ENCODE measurements around the gene TPSD1. TPM values are rescaled to one million over a fixed set of nuclear protein-coding genes. Genes with fewer than 3 reads are reported as not detected.
A peak's percentile ranks its signal among the peaks of the same experiment; 100 is the strongest.

Gene TPSD1
- total and polyA plus RNA-seq, 9 of the 15 experiments (the other 6 are each of a cell fraction or from before 2014, with no cell fraction given) = not detected

GRCh38 chr16:1293921-1294656 is 38.2 kb downstream of the TPSD1 start (continued):
- TF ChIP-seq SRF (CRISPR knock-in tag; IDR thresholded peaks at IDR 0.05) (peak; percentile 88 to 98), CBX3 (IDR thresholded peaks at IDR 0.05; ENCODE audit: borderline replicate concordance in 1 of 2, low read length in 2 of 2) (no peak), TFAP4 (CRISPR knock-in tag; IDR thresholded peaks at IDR 0.05; ENCODE audit: borderline replicate concordance) (peak; percentile 39; the same call in 1 of the 2 replicates), ZNF431 (CRISPR knock-in tag; IDR thresholded peaks at IDR 0.05) (no peak), ATF1 (CRISPR knock-in tag; IDR thresholded peaks at IDR 0.05) (no peak), ATF1 (tag; IDR thresholded peaks at IDR 0.05) (peak; percentile 87), PBX2 (CRISPR knock-in tag; IDR thresholded peaks at IDR 0.05; ENCODE audit: low read depth) (no peak), PBX2 (tag; conservative IDR thresholded peaks at IDR 0.05; ENCODE audit: low read depth) (peak; percentile 83), ARID2 (IDR thresholded peaks at IDR 0.05) (no peak), DNMT1 (IDR thresholded peaks at IDR 0.05) (no peak), HNRNPL (IDR thresholded peaks at IDR 0.05; ENCODE audit: low read depth, low read length) (no peak), ZMIZ1 (IDR thresholded peaks at IDR 0.05; ENCODE audit: low read depth in 2 of 2, low read length in 2 of 2) (no peak), EZH2 (IDR thresholded peaks at IDR 0.05; ENCODE audit: borderline replicate concordance, low read depth, low read length) (no peak), SPI1 (IDR thresholded peaks at IDR 0.05; ENCODE audit: borderline replicate concordance, low read depth, low read length) (no peak), ZNF197 (CRISPR knock-in tag; IDR thresholded peaks at IDR 0.05; ENCODE audit: low read depth) (peak; percentile 100), CREB3L1 (IDR thresholded peaks at IDR 0.05; ENCODE audit: borderline replicate concordance, low read depth) (no peak), TRIM24 (IDR thresholded peaks at IDR 0.05) (no peak), ELK3 (CRISPR knock-in tag; IDR thresholded peaks at IDR 0.05) (peak; percentile 89; the same call in 1 of the 2 replicates)
